ENCODE results near the gene MORC4.
A peak's percentile ranks its signal among the peaks of the same experiment; 100 is the strongest.
"Not testable (repeated sequence)": the region's sequence is repeated elsewhere in the genome, so short reads cannot be mapped to it uniquely, and the experiment has no call there.

The MORC4 gene

GRCh38 chrX:107000013-107000515 is at the start of gene MORC4:
Gene MORC4, minus strand, starts transcription at chrX:107000212. Its CDS starts 243 bp downstream, at chrX:106999969.
- DNase-seq (ENCODE audit: low read depth in 2 of 3, low spot score in 2 of 3): peak in 2 of 3 experiments; percentile 5 to 27

DNA sequence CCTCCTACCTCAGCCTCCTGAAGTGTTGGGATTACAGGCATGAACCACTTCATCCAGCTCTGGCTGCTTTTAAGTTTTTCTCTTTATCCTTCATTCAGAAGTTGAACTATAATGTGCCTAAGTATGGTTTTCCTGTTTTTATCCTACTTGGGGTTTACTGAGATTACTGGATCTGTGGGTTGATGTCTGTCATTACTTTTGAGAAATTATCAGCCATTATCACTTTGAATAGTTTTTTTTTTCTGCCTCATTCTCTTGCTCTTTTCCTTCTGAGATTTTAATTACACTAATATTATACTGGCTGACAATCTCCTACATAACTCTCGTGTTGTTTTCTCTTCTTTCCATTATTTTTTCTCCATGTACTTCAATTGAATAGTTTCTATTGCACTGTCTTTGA is 47.6 kb upstream of the MORC4 start:
- no peak for DNase-seq (ENCODE audit: low read depth in 2 of 3, low spot score in 2 of 3)

GRCh38 chrX:107029752-107030151 is 29.7 kb upstream of the MORC4 start:
- DNase-seq (ENCODE audit: low read depth in 2 of 3, low spot score in 2 of 3): no peak

DNA sequence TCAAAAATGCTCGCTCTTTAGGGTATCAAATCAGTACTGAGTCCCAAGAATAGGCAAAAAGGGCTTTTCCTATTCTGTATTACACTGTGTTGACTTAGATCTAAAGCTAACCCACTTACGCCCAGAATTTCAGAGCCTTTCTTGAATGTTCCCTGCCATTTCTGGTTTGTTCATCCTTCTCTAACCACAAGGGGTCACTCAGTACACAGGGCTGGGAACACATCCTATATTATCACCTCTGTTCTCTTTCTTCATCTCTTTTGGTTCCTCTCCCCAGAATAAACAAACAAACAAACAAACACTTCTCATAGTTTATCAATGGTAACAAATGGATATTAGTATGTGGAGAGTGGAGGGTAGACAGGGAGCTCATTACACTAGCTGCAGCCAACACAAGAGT is 25.5 kb upstream of the MORC4 start:
- no peak for DNase-seq (ENCODE audit: low read depth in 2 of 3, low spot score in 2 of 3)

DNA sequence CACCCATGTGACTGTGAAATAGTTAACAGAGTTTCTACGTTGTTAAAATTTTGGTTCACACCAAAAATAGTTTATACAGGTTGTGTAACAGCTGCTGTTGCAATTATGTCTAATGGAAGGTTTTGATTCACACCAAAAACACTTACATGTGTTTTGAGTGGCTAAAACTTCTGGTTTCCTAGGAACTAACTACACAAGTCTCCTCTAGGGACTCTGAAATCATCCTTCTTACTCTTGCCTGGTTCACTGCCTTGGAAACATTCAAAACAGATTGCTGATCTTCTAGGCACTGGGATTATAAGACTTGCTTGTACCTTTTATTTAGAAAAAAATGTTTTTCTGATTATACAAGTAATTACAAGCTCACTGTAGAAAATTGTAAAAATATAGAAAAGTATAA is 14.9 kb upstream of the MORC4 start:
- DNase-seq (ENCODE audit: low read depth in 2 of 3, low spot score in 2 of 3): no peak

DNA sequence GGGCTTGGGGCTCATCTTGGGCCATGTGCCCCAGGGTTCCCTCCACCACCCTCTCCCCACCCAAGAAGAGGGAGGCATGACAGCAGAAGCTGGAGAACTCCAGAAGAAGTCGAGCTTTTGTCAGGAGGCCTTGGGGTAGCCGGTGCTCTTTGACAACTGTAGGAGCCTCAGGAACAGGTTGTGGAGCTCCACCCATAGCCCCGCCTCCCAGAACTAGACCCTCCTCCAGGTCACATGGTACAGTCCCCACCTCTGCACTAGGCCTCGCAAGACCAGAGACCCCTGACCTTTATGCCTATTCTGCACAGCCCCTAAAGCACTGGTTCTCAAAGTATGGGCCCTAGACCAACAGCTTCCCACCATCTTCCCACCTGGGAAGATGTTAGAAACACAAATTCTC is 8.0 kb upstream of the MORC4 start:
- DNase-seq (ENCODE audit: low read depth in 2 of 3, low spot score in 2 of 3): no peak

GRCh38 chrX:106999002-106999975 is 723 bp downstream of the MORC4 start:
- DNase-seq (ENCODE audit: low read depth in 2 of 3, low spot score in 2 of 3): peak in 1 of 3 experiments; percentile 2

- no peak for DNase-seq (ENCODE audit: low read depth in 2 of 3, low spot score in 2 of 3)
Measured at GRCh38 chrX:106997611-106998010, 2.4 kb downstream of the MORC4 start.

DNA sequence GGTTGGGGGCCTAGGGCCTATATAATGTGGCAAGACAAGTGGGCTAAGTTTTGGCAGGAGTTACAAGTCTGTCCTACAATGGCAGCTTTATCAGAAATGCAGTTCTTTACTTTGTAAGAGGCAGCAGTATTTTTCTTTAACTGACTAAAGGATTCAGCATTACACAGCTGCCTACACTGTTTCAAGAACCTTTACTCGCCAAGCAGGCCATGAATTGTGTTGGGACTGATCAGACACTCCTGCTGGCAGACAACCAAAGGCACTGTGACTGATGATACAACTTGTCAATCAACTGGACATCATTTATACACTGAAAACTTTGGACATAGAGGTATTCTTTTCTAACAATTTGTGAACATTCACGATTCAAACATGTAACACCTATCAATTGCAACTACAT is 4.3 kb downstream of the MORC4 start:
- DNase-seq (ENCODE audit: low read depth in 2 of 3, low spot score in 2 of 3): no peak

DNA sequence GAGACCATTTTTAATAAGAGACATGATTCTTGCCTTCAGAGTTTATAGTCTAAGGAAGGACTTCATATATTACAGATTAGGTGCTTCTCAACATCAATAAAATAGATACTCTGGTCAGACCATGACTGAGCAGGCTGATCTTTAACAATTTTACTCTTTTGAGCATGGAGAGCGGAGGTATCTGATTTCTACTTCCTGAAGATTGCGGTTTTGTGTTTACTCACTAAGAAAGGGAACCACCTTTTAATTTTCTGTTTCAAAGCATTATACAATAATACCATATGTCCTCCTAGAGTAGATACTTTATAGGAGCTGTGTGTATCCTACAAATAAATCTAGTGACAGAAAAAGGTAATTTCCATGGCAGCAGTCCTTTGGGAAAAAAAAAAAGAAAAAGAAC is 12.5 kb downstream of the MORC4 start:
- DNase-seq (ENCODE audit: low read depth in 2 of 3, low spot score in 2 of 3): no peak

GRCh38 chrX:106980952-106981626 is 18.9 kb downstream of the MORC4 start:
- no peak for DNase-seq (ENCODE audit: low read depth in 2 of 3, low spot score in 2 of 3)

- no peak for DNase-seq (ENCODE audit: low read depth in 2 of 3, low spot score in 2 of 3)
Measured at GRCh38 chrX:106976416-106976815, 23.6 kb downstream of the MORC4 start.

DNA sequence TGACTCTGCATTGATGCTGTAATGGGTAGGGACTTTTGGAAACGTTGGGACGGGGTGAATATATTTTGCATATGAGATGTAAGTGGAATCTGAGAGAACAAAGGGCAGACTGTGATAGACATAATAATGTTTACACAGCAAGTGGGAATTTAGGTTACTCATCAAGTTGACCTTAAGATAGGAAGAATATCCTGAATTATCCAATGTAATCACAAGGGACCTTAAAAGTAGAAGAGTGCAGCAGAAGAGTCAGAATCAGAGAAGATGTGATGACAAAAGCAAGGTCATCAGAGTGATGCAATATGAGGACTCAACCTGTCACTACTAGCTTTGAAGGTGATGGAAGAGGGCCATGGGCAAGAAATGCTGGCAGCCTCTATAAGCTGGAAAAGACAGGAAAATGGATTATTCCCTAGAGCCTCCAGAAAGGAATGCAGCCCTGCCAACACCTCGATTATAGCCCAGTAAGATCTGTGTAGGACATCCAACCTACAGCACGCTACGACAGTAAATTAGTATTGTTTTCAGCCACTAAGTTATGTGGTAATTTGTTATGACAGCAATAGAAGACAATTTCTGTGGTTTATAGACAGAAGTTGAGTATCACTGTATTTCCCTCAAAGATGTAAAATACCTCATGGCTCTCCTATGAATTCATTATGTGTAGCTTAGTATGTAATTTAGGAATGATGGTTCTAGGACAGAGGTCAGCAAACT is 26.4 kb downstream of the MORC4 start:
- DNase-seq (ENCODE audit: low read depth in 2 of 3, low spot score in 2 of 3): no peak

- no peak for DNase-seq (ENCODE audit: low read depth in 2 of 3, low spot score in 2 of 3)
Measured at GRCh38 chrX:106972896-106973295, 27.1 kb downstream of the MORC4 start.

- not testable (repeated sequence) for DNase-seq (ENCODE audit: low read depth in 2 of 3, low spot score in 2 of 3)
Measured at GRCh38 chrX:106966547-106966946, 33.5 kb downstream of the MORC4 start.

DNA sequence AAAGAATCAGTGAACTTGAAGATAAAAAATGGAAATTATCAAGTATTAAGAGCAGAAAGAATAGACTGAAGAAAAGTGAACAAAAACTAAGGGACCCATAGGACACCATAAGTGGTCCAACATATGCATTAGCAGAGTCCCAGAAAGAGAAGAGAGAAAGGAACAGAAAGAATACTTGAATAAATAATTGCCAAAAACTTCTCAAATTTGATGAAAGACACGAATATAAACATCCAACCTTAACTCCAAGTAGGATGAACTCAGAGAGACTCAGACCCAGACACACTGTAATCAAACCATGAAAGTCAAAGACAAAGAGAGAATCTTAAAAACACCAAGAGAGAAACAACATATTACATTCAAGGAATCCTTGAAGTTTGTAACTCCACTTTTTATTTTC is 35.7 kb downstream of the MORC4 start:
- no peak for DNase-seq (ENCODE audit: low read depth in 2 of 3, low spot score in 2 of 3)

GRCh38 chrX:106963111-106963510 is 36.9 kb downstream of the MORC4 start:
- no peak for DNase-seq (ENCODE audit: low read depth in 2 of 3, low spot score in 2 of 3)

DNA sequence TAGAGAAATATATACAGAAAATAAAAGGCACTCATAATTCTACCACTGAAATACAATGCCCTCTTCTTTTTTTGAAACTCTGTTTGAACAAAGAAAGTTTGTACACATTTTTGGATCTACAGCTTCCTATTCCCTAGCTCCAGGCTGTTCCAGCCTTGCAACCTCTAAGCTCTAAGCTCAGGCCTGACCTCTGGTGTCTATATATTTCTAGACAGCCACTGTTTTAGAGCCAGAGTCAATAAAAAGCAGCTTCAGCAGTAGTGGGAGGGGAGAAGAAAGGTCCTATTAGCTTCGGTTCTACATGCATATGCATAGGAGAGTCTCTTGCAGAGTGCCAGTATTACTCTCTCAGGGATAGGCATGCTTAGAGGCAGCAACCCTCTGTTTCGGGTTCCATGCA is 40.1 kb downstream of the MORC4 start:
- DNase-seq (ENCODE audit: low read depth in 2 of 3, low spot score in 2 of 3): no peak

GRCh38 chrX:106957856-106958255 is 42.2 kb downstream of the MORC4 start:
- DNase-seq (ENCODE audit: low read depth in 2 of 3, low spot score in 2 of 3): no peak

GRCh38 chrX:106955004-106955772 is 44.8 kb downstream of the MORC4 start:
- no peak for DNase-seq (ENCODE audit: low read depth in 2 of 3, low spot score in 2 of 3)

DNA sequence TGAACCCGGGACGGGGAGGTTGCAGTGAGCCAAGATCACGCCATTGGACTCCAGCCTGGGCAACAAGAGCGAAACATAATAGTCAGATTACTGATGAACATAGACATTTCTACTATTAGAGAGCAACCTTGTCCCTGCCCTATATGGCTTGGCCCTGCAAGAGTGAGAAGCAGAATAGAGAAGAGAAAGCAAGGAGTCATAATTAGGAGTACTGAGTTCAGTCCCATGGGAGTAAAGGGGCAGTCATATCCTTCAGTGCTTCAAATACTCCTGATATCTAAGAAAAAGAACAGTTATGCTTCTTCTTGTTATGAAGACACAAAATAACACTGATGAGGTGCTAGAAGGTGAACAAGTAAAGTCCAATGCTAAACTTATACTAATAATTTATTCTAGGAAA is 46.0 kb downstream of the MORC4 start:
- no peak for DNase-seq (ENCODE audit: low read depth in 2 of 3, low spot score in 2 of 3)
